HEK293 (cell line): Measurements from ENCODE around the gene MUC5AC.

Source experiments
- CTCF ChIA-PET: fragments of 350-600 bp; formaldehyde crosslinking; extraction: SDS; loops from one replicate; lab custom pipeline; 2021; ENCODE audit warnings: antibody characterized with exemption; lab: Yijun Ruan, JAX
- POLR2A ChIA-PET: fragments of 300-600 bp; formaldehyde crosslinking; extraction: SDS; loops from one replicate; lab custom pipeline; 2020; ENCODE audit warnings: antibody characterized with exemption, inconsistent platforms; lab: Yijun Ruan, JAX
- H3K27ac ChIP-seq: fragments of 200-500 bp; sonication (Bioruptor generic); 2 replicates; pipeline ENCODE4 v1.5.1; 2014; ENCODE audit warnings: low read depth, low read length, control low read depth, inconsistent platforms; ENCODE audit errors: extremely low read depth
- H3K36me3 ChIP-seq, 2 experiments: fragments of 200-500 bp in 1 of 2; sonication (Bioruptor generic) in 1 of 2; 1 replicate in 1 of 2; 2 replicates in 1 of 2; pipeline ENCODE4 v1.5.1; 2014 to 2017; ENCODE audit warnings: inconsistent platforms in 2 of 2, low read length in 2 of 2; ENCODE audit not compliant: control insufficient read depth in 2 of 2, insufficient read depth in 1 of 2
- H3K4me1 ChIP-seq: fragments of 200-500 bp; sonication (Bioruptor generic); 2 replicates; pipeline ENCODE4 v1.5.1; 2014; ENCODE audit warnings: mild to moderate bottlenecking, low read length, inconsistent platforms; ENCODE audit not compliant: control insufficient read depth, insufficient read depth
- H3K4me3 ChIP-seq: 2 replicates; pipeline ENCODE4 v1.5.1; 2011; ENCODE audit warnings: low read depth, mild to moderate bottlenecking, control low read depth, low read length, moderate library complexity
- H3K9me3 ChIP-seq: fragments of 200-500 bp; sonication (Bioruptor generic); 2 replicates; pipeline ENCODE4 v1.5.1; 2014; ENCODE audit warnings: low read depth, low read length, inconsistent platforms; ENCODE audit not compliant: control insufficient read depth, insufficient read depth
- GLI4 ChIP-seq: fragments of 450-650 bp; formaldehyde crosslinking; IDR thresholded peaks from 2 replicates; pipeline ENCODE4 v1.5.1; 2016; ENCODE audit warnings: missing biosample characterization, missing genetic modification characterization
- GLIS1 ChIP-seq: fragments of 450-650 bp; formaldehyde crosslinking; IDR thresholded peaks from 2 replicates; pipeline ENCODE4 v1.5.1; 2016; ENCODE audit warnings: missing biosample characterization, missing genetic modification characterization
- KLF1 ChIP-seq: fragments of 450-650 bp; formaldehyde crosslinking; IDR thresholded peaks from 2 replicates; pipeline ENCODE4 v1.5.1; 2016; ENCODE audit warnings: missing biosample characterization, missing genetic modification characterization
- OVOL3 ChIP-seq: fragments of 450-650 bp; formaldehyde crosslinking; IDR thresholded peaks from 2 replicates; pipeline ENCODE4 v1.5.1; 2016; ENCODE audit warnings: missing biosample characterization, missing genetic modification characterization
- PRDM10 ChIP-seq: fragments of 450-650 bp; formaldehyde crosslinking; IDR thresholded peaks from 2 replicates; pipeline ENCODE4 v1.5.1; 2016; ENCODE audit warnings: missing biosample characterization, missing genetic modification characterization
- YY1 ChIP-seq: fragments of 450-650 bp; formaldehyde crosslinking; IDR thresholded peaks from 2 replicates; pipeline ENCODE4 v1.5.1; 2018; ENCODE audit warnings: missing biosample characterization, missing genetic modification characterization
- ZBTB21 ChIP-seq: fragments of 450-650 bp; formaldehyde crosslinking; IDR thresholded peaks from 2 replicates; pipeline ENCODE4 v1.5.1; 2017; ENCODE audit warnings: missing biosample characterization, missing genetic modification characterization
- ZIC2 ChIP-seq: fragments of 450-650 bp; formaldehyde crosslinking; IDR thresholded peaks from 2 replicates; pipeline ENCODE4 v1.5.1; 2016; ENCODE audit warnings: missing biosample characterization, missing genetic modification characterization
- ZNF148 ChIP-seq: fragments of 450-650 bp; formaldehyde crosslinking; IDR thresholded peaks from 2 replicates; pipeline ENCODE4 v1.5.0; 2017; ENCODE audit warnings: missing biosample characterization, missing genetic modification characterization, borderline replicate concordance
- ZNF211 ChIP-seq: fragments of 450-650 bp; formaldehyde crosslinking; IDR thresholded peaks from 2 replicates; pipeline ENCODE4 v1.5.1; 2016; ENCODE audit warnings: low read depth, missing biosample characterization, missing genetic modification characterization
- ZNF274 ChIP-seq, 2 experiments: fragments of 200-500 bp in 1 of 2; fragments of 450-650 bp in 1 of 2; sonication (Bioruptor generic) in 1 of 2; formaldehyde crosslinking in 1 of 2; IDR thresholded peaks; 2 replicates each; pipeline versions ENCODE4 v1.5.1 to v1.6.1; 2014 to 2016; ENCODE audit warnings: borderline replicate concordance in 1 of 2, inconsistent platforms in 1 of 2, low read length in 1 of 2, missing biosample characterization in 1 of 2, missing genetic modification characterization in 1 of 2
- ZNF426 ChIP-seq: fragments of 450-650 bp; formaldehyde crosslinking; IDR thresholded peaks from 2 replicates; pipeline ENCODE4 v1.5.1; 2017; ENCODE audit warnings: missing biosample characterization, missing genetic modification characterization, mild to moderate bottlenecking, inconsistent platforms, moderate library complexity
- ZNF561 ChIP-seq: fragments of 450-650 bp; IDR thresholded peaks from 2 replicates; pipeline ENCODE4 v1.5.1; 2018; ENCODE audit warnings: missing biosample characterization, missing genetic modification characterization, borderline replicate concordance
- ZNF626 ChIP-seq: fragments of 450-650 bp; sonication (Bioruptor Pico); formaldehyde crosslinking; IDR thresholded peaks from 2 replicates; pipeline ENCODE4 v1.5.1; 2018; ENCODE audit warnings: missing biosample characterization, missing genetic modification characterization, inconsistent platforms
- ZNF701 ChIP-seq: fragments of 450-650 bp; formaldehyde crosslinking; IDR thresholded peaks from 2 replicates; pipeline ENCODE4 v1.5.1; 2016; ENCODE audit warnings: missing biosample characterization, missing genetic modification characterization
- ZNF707 ChIP-seq: fragments of 450-650 bp; formaldehyde crosslinking; IDR thresholded peaks from 2 replicates; pipeline ENCODE4 v1.5.1; 2016; ENCODE audit warnings: missing biosample characterization, missing genetic modification characterization

MUC5AC gene

GRCh38 chr11:1165256-1166041, 7.7 kb downstream of the MUC5AC start:
- POLR2A ChIA-PET = no interaction called here
- H3K9me3 ChIP-seq = no peaks in the 10 kb centered on the region
- no peak for TF ChIP-seq GLIS1 (tag by site-specific recombination)
- TF ChIP-seq ZIC2 (tag by site-specific recombination) = peak; percentile 30; the same call in 1 of the 2 replicates
- TF ChIP-seq ZNF707 (tag by site-specific recombination) = no peak
- CTCF ChIA-PET = no interaction called here
- no peaks in the 10 kb centered on the region for H3K4me1 ChIP-seq
- no peaks in the 10 kb centered on the region for H3K36me3 ChIP-seq
- no peak overlapping the region for H3K27ac ChIP-seq
- no peak overlapping the region for H3K4me3 ChIP-seq

- no peaks in the 10 kb centered on the region for H3K4me1 ChIP-seq
- H3K4me3 ChIP-seq = no peak overlapping the region
- ChIA-PET POLR2A (no interaction called here), CTCF (no interaction called here)
- H3K27ac ChIP-seq = no peak overlapping the region
- TF ChIP-seq GLI4 (tag by site-specific recombination) (no peak), ZNF626 (tag by site-specific recombination) (no peak), ZNF148 (tag by site-specific recombination) (no peak), PRDM10 (tag by site-specific recombination) (no peak), KLF1 (tag by site-specific recombination) (no peak)
- no peaks in the 10 kb centered on the region for H3K36me3 ChIP-seq
- H3K9me3 ChIP-seq = no peaks in the 10 kb centered on the region
Observed at GRCh38 chr11:1167256-1167655, 9.5 kb downstream of the MUC5AC start.

GRCh38 chr11:1167751-1168231, 10.0 kb downstream of the MUC5AC start:
- TF ChIP-seq ZBTB21 (tag by site-specific recombination) (no peak), YY1 (tag by site-specific recombination) (no peak), ZNF561 (tag by site-specific recombination) (no peak), ZNF426 (tag by site-specific recombination) (no peak), ZNF701 (tag by site-specific recombination) (no peak), ZNF274 (IDR thresholded peaks at IDR 0.05; ENCODE audit: low read length) (no peak), ZNF274 (tag by site-specific recombination; IDR thresholded peaks at IDR 0.05; ENCODE audit: borderline replicate concordance) (no peak), OVOL3 (tag by site-specific recombination) (no peak), ZNF211 (tag by site-specific recombination) (no peak)
- TF ChIP-seq, all 188 proteins: peak for 0
- H3K4me3 ChIP-seq = no peak overlapping the region
- ChIA-PET POLR2A (no interaction called here), CTCF (no interaction called here)
- H3K9me3 ChIP-seq = no peaks in the 10 kb centered on the region
- no peaks in the 10 kb centered on the region for H3K4me1 ChIP-seq
- no peak overlapping the region for H3K27ac ChIP-seq
- no peaks in the 10 kb centered on the region for H3K36me3 ChIP-seq
